Mesendoderm (in vitro differentiated cells): Measurements from ENCODE around the gene IPPK.
A peak's percentile ranks its signal among the peaks of the same experiment; 100 is the strongest.

Experiments
- DNase-seq: peaks from one replicate; pipeline ENCODE4 v3.0.0; 2013
- H2AK5ac ChIP-seq: 2 replicates; pipeline ENCODE4 v1.6.1; 2013; ENCODE audit warnings: low read length, inconsistent platforms
- H2BK120ac ChIP-seq: 2 replicates; pipeline ENCODE4 v1.6.1; 2013; ENCODE audit warnings: low read depth, mild to moderate bottlenecking, low read length, moderate library complexity, mixed read lengths
- H2BK15ac ChIP-seq: replicated peaks from 2 replicates; pipeline ENCODE4 v1.6.1; 2013; ENCODE audit warnings: low read depth, mild to moderate bottlenecking, moderate library complexity
- H2BK5ac ChIP-seq: 2 replicates; pipeline ENCODE4 v1.6.1; 2013; ENCODE audit warnings: low read length, inconsistent platforms
- H3K18ac ChIP-seq: 2 replicates; pipeline ENCODE4 v1.6.1; 2013; ENCODE audit warnings: mild to moderate bottlenecking, low read length, mixed read lengths
- H3K23ac ChIP-seq: one replicate; pipeline ENCODE4 v1.6.1; 2013; ENCODE audit warnings: low read length
- H3K27ac ChIP-seq: 2 replicates; pipeline ENCODE4 v1.5.1; 2013; ENCODE audit warnings: low read depth, mild to moderate bottlenecking, inconsistent platforms, low read length, moderate library complexity
- H3K27me3 ChIP-seq: 2 replicates; pipeline ENCODE4 v1.6.1; 2013; ENCODE audit warnings: low read length, control low read depth, mild to moderate bottlenecking, inconsistent platforms; ENCODE audit not compliant: insufficient read depth, poor library complexity
- H3K36me3 ChIP-seq: 2 replicates; pipeline ENCODE4 v1.6.1; 2013; ENCODE audit warnings: low read length, inconsistent platforms; ENCODE audit not compliant: control insufficient read depth, insufficient read depth
- H3K4ac ChIP-seq: one replicate; pipeline ENCODE4 v1.6.1; 2013; ENCODE audit warnings: low read depth, mild to moderate bottlenecking, low read length, moderate library complexity
- H3K4me1 ChIP-seq: 2 replicates; pipeline ENCODE4 v1.6.1; 2013; ENCODE audit warnings: low read depth, low read length, inconsistent platforms; ENCODE audit not compliant: control insufficient read depth
- H3K4me2 ChIP-seq: 2 replicates; pipeline ENCODE4 v1.6.1; 2013; ENCODE audit warnings: low read length
- H3K4me3 ChIP-seq: 2 replicates; pipeline ENCODE4 v1.5.1; 2013; ENCODE audit warnings: mild to moderate bottlenecking, low read length
- H3K56ac ChIP-seq: one replicate; pipeline ENCODE4 v1.6.1; 2013; ENCODE audit warnings: low read length
- H3K79me1 ChIP-seq: 2 replicates; pipeline ENCODE4 v1.6.1; 2013; ENCODE audit warnings: low read length, inconsistent platforms
- H3K79me2 ChIP-seq: 2 replicates; pipeline ENCODE4 v1.6.1; 2013; ENCODE audit warnings: mild to moderate bottlenecking, low read length; ENCODE audit not compliant: control insufficient read depth, insufficient read depth
- H3K9ac ChIP-seq: 2 replicates; pipeline ENCODE4 v1.6.1; 2013; ENCODE audit warnings: low read length, inconsistent platforms
- H4K5ac ChIP-seq: one replicate; pipeline ENCODE4 v1.6.1; 2013; ENCODE audit warnings: low read length
- H4K8ac ChIP-seq: one replicate; pipeline ENCODE4 v1.6.1; 2013; ENCODE audit warnings: low read depth, mild to moderate bottlenecking, control low read depth, low read length, moderate library complexity
- WGBS: extraction: QIAGEN DNeasy Blood & Tissue Kit; methylation state at CpG from one replicate; pipeline ENCODE4 v1.1.7; 2013; ENCODE audit warnings: low lambda C conversion rate, missing lambda C conversion rate; ENCODE audit not compliant: insufficient coverage; ENCODE audit errors: extremely low coverage; 5-methylcytosine and 5-hydroxymethylcytosine counted together

Gene IPPK

DNA sequence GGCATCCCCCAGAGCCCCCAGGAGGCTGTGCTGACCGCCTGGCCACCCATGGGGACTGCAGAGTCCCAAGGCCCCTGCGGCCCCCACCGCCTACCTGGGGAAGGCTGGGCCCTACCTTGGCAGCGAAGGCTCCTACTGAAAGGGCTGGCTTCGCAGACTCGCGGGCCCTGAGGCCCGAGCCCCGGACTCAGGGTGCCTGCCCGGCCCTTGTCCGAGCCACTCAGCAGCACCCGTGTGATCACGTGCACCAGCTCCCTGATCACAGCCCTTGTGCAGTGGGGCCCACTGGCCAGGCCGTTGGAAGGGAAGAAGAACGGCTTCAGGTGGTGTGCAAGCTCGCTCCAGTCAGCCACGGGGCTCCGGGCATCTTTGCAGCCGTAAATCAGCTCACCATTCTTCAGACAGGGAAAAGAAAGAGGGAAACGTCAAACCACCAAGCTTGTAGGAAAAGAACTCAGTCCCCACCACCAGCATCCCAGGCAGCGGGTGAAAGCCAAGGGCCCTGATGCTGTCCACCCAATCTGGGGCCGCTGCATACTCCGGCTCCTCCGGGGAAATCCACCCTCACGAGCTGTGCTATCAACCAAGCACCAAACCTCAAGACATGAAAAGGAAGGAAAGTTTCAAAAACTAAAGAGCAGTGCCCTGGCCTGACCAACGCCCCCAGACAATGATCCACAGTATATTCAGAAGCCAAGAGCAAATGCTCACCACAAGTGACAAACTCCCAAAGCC is 31.9 kb downstream of the IPPK start:
- no peak overlapping the region for H3K18ac ChIP-seq
- peaks cover 4% of the 10 kb centered on the region for H3K36me3 ChIP-seq
- WGBS, result no CpG with 5 or more reads among the region's 26 CpGs
- no peak overlapping the region for H2AK5ac ChIP-seq
- H3K79me2 ChIP-seq, result no peaks in the 10 kb centered on the region
- H3K4ac ChIP-seq, result no peak overlapping the region
- H3K23ac ChIP-seq, result no peak overlapping the region
- no peak overlapping the region for H4K8ac ChIP-seq
- no peaks in the 10 kb centered on the region for H3K79me1 ChIP-seq
- no peak overlapping the region for H2BK5ac ChIP-seq
- no peak overlapping the region for H3K4me3 ChIP-seq
- H3K4me2 ChIP-seq, result no peak overlapping the region
- no peak for DNase-seq
- H3K27ac ChIP-seq, result no peak overlapping the region
- H3K9ac ChIP-seq, result no peak overlapping the region
- no peak overlapping the region for H2BK120ac ChIP-seq
- H3K4me1 ChIP-seq, result no peaks in the 10 kb centered on the region
- H4K5ac ChIP-seq, result no peak overlapping the region
- no peaks in the 10 kb centered on the region for H3K27me3 ChIP-seq
- H3K56ac ChIP-seq, result no peak overlapping the region
- no peak overlapping the region for H2BK15ac ChIP-seq

DNA sequence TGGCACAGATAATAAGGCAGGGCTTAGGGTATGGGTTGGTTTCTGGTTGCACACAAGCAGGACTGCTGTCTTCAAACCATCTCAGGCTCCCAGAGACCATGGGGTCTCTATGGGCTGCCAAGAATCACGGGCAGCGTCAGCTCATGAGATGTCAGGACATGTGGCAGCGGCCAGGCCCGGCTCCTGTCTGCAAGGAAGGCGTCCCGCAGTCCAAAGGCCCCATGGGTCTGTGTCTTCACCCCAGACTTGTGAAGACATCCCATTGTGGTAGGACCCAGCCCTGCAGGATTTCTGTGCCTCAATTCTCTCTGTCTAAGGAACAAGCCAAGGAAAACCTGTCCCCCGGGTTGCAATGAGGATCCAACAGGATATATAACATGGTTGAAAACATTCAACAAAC is 32.6 kb downstream of the IPPK start:
- no peaks in the 10 kb centered on the region for H3K4me1 ChIP-seq
- H3K79me2 ChIP-seq, result no peaks in the 10 kb centered on the region
- no peak overlapping the region for H4K5ac ChIP-seq
- H3K4me2 ChIP-seq, result no peak overlapping the region
- no peaks in the 10 kb centered on the region for H3K79me1 ChIP-seq
- H3K9ac ChIP-seq, result no peak overlapping the region
- H3K27me3 ChIP-seq, result no peaks in the 10 kb centered on the region
- no CpG with 5 or more reads among the region's 7 CpGs for WGBS
- no peak overlapping the region for H3K4ac ChIP-seq
- no peak for DNase-seq
- H3K27ac ChIP-seq, result no peak overlapping the region
- no peak overlapping the region for H2AK5ac ChIP-seq
- H3K23ac ChIP-seq, result no peak overlapping the region
- H2BK120ac ChIP-seq, result no peak overlapping the region
- H3K36me3 ChIP-seq, result peaks cover 4% of the 10 kb centered on the region
- H4K8ac ChIP-seq, result no peak overlapping the region
- no peak overlapping the region for H2BK5ac ChIP-seq
- H3K4me3 ChIP-seq, result no peak overlapping the region
- H3K56ac ChIP-seq, result no peak overlapping the region
- no peak overlapping the region for H2BK15ac ChIP-seq
- H3K18ac ChIP-seq, result no peak overlapping the region

DNA sequence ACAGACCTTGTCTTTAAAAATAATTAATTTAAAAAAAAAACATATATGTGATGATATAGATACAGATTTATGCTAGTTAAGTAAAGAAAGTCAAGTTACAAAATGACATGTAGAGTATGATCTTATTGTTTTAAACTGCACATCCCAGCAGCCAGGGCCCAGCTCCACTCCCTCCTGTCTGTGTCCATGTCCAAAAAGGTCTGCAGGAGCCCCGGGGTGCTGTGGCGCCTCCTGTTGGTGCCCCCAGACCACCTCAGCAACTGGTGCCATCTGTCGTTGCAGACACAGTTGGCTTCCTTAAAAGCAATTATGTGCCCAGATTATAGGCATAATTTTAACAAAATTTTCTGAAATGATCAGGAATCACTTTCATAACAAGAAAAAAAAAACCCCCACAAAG is 33.3 kb downstream of the IPPK start:
- Histone ChIP-seq H3K9ac (no peak overlapping the region), H3K4me2 (no peak overlapping the region), H2BK15ac (no peak overlapping the region), H3K27me3 (no peaks in the 10 kb centered on the region), H3K18ac (no peak overlapping the region), H2AK5ac (no peak overlapping the region), H3K4me1 (no peaks in the 10 kb centered on the region), H3K27ac (no peak overlapping the region), H4K5ac (no peak overlapping the region), H3K79me2 (no peaks in the 10 kb centered on the region), H3K36me3 (peaks cover 5% of the 10 kb centered on the region), H4K8ac (no peak overlapping the region), H2BK120ac (no peak overlapping the region), H3K4me3 (no peak overlapping the region), H3K79me1 (no peaks in the 10 kb centered on the region), H3K23ac (no peak overlapping the region), H3K56ac (no peak overlapping the region), H3K4ac (no peak overlapping the region), H2BK5ac (no peak overlapping the region)
- WGBS, result no CpG with 5 or more reads among the region's 3 CpGs
- DNase-seq, result no peak

DNA sequence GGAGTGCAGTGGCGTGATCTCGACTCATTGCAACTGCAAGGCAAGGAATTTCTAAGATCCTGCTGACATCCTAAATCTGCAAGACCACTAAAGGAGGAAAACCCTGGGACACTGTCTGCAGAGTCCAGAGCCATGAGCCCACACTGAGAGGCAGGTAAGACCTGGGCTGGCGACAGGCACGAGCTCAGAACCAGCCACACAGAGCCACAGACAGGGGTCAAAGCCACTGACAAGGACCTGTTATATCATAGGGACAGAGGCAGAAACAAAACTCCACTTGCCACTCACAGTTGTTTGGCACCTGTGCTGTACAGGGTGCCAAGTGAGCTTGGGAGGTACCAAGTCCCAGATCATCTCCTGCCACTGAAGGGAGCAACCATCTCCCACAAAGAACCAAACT is 34.2 kb downstream of the IPPK start:
- Histone ChIP-seq H3K4ac (no peak overlapping the region), H3K9ac (no peak overlapping the region), H3K18ac (no peak overlapping the region), H2AK5ac (no peak overlapping the region), H3K4me1 (no peaks in the 10 kb centered on the region), H3K4me2 (no peak overlapping the region), H3K4me3 (no peak overlapping the region), H3K23ac (no peak overlapping the region), H3K27ac (no peak overlapping the region), H3K56ac (no peak overlapping the region), H2BK15ac (no peak overlapping the region), H3K27me3 (no peaks in the 10 kb centered on the region), H2BK5ac (no peak overlapping the region), H4K8ac (no peak overlapping the region), H3K36me3 (peaks cover 7% of the 10 kb centered on the region), H4K5ac (no peak overlapping the region), H3K79me1 (no peaks in the 10 kb centered on the region), H2BK120ac (no peak overlapping the region), H3K79me2 (no peaks in the 10 kb centered on the region)
- WGBS, result no CpG with 5 or more reads among the region's 4 CpGs
- no peak for DNase-seq

DNA sequence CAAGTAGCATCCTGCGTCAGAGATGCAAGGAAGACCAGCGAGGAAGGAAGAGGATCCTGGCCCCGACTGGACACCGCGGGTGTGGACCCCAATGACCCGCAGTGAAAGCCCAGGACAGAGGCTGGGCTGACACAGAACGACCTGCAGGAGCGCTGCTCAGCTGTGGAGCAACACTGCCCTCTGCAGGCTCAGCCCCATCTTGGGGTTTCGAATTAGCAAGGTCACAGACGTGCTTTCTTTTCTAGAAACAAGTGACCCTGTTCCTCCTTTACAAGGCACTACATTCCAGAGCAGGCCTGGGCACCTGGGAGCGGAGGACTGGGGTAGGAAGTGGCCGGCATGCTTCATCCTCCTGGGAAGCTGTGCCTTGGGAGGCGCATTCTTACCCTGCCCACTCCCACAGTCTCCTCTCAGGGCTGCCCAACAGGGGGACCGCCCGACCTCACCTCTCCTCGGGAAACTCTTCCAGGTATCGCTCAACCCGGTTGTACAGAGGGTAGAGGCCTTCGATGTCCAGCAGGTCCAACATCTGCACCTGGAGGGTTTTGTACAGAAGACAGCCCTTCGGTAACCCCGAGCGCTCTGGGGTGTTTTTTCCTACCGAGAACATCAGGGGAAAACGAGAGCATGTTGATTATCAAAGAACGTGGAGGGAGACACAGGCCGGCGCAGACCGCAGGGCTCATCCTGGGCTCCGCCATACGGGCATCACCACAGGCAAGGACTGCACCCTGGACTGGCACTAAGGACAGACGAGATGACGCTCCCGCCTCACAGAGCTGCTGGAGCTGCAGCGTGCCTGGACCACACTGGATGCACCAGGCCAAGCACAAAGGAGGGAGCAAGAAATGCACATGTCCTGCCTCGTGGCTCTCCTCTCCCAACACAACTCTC is 35.0 kb downstream of the IPPK start:
- WGBS, result no CpG with 5 or more reads among the region's 35 CpGs
- Histone ChIP-seq H3K27me3 (no peaks in the 10 kb centered on the region), H3K4ac (no peak overlapping the region), H2AK5ac (no peak overlapping the region), H3K23ac (no peak overlapping the region), H3K4me3 (no peak overlapping the region), H3K79me1 (no peaks in the 10 kb centered on the region), H2BK5ac (no peak overlapping the region), H3K9ac (no peak overlapping the region), H3K27ac (no peak overlapping the region), H3K4me1 (no peaks in the 10 kb centered on the region), H3K36me3 (peaks cover 5% of the 10 kb centered on the region), H2BK15ac (no peak overlapping the region), H3K18ac (no peak overlapping the region), H3K56ac (no peak overlapping the region), H2BK120ac (no peak overlapping the region), H3K4me2 (no peak overlapping the region), H3K79me2 (no peaks in the 10 kb centered on the region), H4K5ac (no peak overlapping the region), H4K8ac (no peak overlapping the region)
- DNase-seq, result peak; percentile 87
